Neutrophil (primary cell): ENCODE results near the gene PLSCR3.

ENCODE experiments used
- H3K27ac ChIP-seq: fragments of 200-600 bp; sonication (generic); 2 replicates; pipeline ENCODE4 v1.5.1; 2016; ENCODE audit warnings: mild to moderate bottlenecking, moderate library complexity
- H3K27me3 ChIP-seq: fragments of 200-600 bp; sonication (generic); 2 replicates; pipeline ENCODE4 v1.6.0; 2016; ENCODE audit warnings: mild to moderate bottlenecking
- H3K36me3 ChIP-seq: fragments of 200-600 bp; sonication (generic); 2 replicates; pipeline ENCODE4 v1.5.1; 2017
- H3K4me1 ChIP-seq, 2 experiments: fragments of 200-600 bp in 1 of 2; sonication (generic) in 1 of 2; 1 replicate in 1 of 2; 2 replicates in 1 of 2; pipeline versions ENCODE4 v1.5.1 to v1.6.1; 2013 to 2016; ENCODE audit warnings: low read depth in 1 of 2, low read length in 1 of 2, mild to moderate bottlenecking in 1 of 2, moderate library complexity in 1 of 2; ENCODE audit not compliant: control insufficient read depth in 1 of 2, insufficient read depth in 1 of 2
- H3K4me3 ChIP-seq, 2 experiments: fragments of 200-600 bp in 1 of 2; sonication (generic) in 1 of 2; 1 replicate in 1 of 2; 2 replicates in 1 of 2; pipeline ENCODE4 v1.5.1; 2013 to 2016; ENCODE audit warnings: low read depth in 1 of 2, low read length in 1 of 2, mild to moderate bottlenecking in 1 of 2, moderate library complexity in 1 of 2
- H3K9me3 ChIP-seq: fragments of 200-600 bp; sonication (generic); 2 replicates; pipeline ENCODE4 v1.5.1; 2016
- CTCF ChIP-seq: fragments of 200-600 bp; sonication (generic); IDR thresholded peaks from 2 replicates; pipeline ENCODE4 v1.5.1; 2016; ENCODE audit warnings: antibody characterized with exemption

The PLSCR3 gene

GRCh38 chr17:7347630-7348477 lies 46.5 kb downstream of the PLSCR3 start:
- H3K36me3 ChIP-seq: peaks cover 98% of the 10 kb centered on the region
- H3K27ac ChIP-seq: no peak overlapping the region
- peaks cover 21 to 22% of the 10 kb centered on the region in 2 experiments for H3K4me1 ChIP-seq
- H3K27me3 ChIP-seq: no peaks in the 10 kb centered on the region
- no peak overlapping the region for H3K4me3 ChIP-seq
- no peak for TF ChIP-seq CTCF
- peaks cover 5% of the 10 kb centered on the region for H3K9me3 ChIP-seq

DNA sequence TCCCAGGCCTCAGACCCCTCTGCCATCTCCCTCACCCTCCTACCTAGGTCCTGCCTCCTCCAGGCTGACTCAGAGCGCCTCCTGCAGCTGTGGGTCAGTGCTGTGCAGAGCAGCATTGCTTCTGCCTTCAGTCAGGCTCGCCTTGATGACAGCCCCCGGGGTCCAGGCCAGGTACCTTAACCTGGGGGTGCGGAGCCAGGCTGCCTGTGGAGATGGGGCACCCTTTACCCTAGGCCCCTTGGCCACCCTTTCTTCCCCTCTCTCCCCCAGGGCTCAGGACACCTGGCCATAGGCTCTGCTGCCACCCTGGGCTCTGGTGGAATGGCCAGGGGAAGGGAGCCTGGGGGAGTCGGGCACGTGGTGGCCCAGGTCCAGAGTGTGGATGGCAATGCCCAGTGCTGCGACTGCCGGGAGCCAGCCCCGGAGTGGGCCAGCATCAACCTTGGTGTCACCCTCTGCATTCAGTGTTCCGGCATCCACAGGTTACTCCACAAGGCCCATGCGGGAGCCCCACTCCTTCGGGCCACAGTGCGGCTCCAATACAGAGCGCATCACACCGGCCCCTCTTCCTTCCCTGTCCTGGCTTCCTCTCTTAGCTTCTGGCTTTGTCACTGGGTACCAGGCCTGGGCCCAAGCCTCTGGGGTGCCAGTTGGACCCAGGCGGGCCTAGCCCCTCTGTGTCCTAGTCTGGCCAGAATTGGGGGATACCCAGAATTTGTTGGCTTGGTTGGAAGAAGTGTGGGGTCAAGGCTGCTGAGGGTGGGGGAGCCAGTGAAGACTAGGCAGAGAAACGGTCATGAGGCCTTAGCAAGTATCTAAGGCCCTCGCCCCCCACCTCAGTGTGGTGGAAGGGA lies 47.3 kb downstream of the PLSCR3 start:
- Histone ChIP-seq H3K27ac (no peak overlapping the region), H3K27me3 (no peaks in the 10 kb centered on the region), H3K4me3 (no peak overlapping the region), H3K36me3 (peaks cover 98% of the 10 kb centered on the region), H3K9me3 (peaks cover 5% of the 10 kb centered on the region), H3K4me1 (peaks cover 14 to 18% of the 10 kb centered on the region in 2 experiments)
- no peak for TF ChIP-seq CTCF

GRCh38 chr17:7343250-7343649 lies 51.1 kb downstream of the PLSCR3 start:
- peaks cover 5% of the 10 kb centered on the region for H3K9me3 ChIP-seq
- H3K36me3 ChIP-seq: peaks cover 100% of the 10 kb centered on the region
- H3K27me3 ChIP-seq: no peaks in the 10 kb centered on the region
- peak overlapping the region; percentile 25 for H3K27ac ChIP-seq
- H3K4me3 ChIP-seq: no peak overlapping the region
- peaks cover 12 to 14% of the 10 kb centered on the region in 2 experiments for H3K4me1 ChIP-seq
- no peak for TF ChIP-seq CTCF

GRCh38 chr17:7341842-7342241 lies 52.5 kb downstream of the PLSCR3 start:
- Histone ChIP-seq H3K36me3 (peaks cover 88% of the 10 kb centered on the region), H3K27me3 (no peaks in the 10 kb centered on the region), H3K4me1 (peaks cover 27 to 28% of the 10 kb centered on the region in 2 experiments)

GRCh38 chr17:7340179-7340578 lies 54.1 kb downstream of the PLSCR3 start:
- TF ChIP-seq CTCF: no peak
- H3K36me3 ChIP-seq: peaks cover 71% of the 10 kb centered on the region
- no peaks in the 10 kb centered on the region for H3K9me3 ChIP-seq
- no peaks in the 10 kb centered on the region for H3K27me3 ChIP-seq
- H3K4me1 ChIP-seq: peaks cover 43 to 44% of the 10 kb centered on the region in 2 experiments
- H3K4me3 ChIP-seq: no peak overlapping the region
- no peak overlapping the region for H3K27ac ChIP-seq

More at GRCh38 chr17:7341842-7342241, 52.5 kb downstream of the PLSCR3 start:
- H3K9me3 ChIP-seq: peaks cover 5% of the 10 kb centered on the region
- no peak overlapping the region for H3K27ac ChIP-seq
- no peak for TF ChIP-seq CTCF
- H3K4me3 ChIP-seq: no peak overlapping the region
